ENCODE results near the gene TMEM269.

- TF ChIP-seq RELA (IDR thresholded peaks at IDR 0.05; ENCODE audit: borderline replicate concordance, partially characterized antibody) (no peak), CTCF (IDR thresholded peaks at IDR 0.05 in 2 of 3, conservative IDR thresholded peaks at IDR 0.05 in 1 of 3; ENCODE audit: control insufficient read depth in 2 of 3, extremely low read depth in 1 of 3, insufficient read depth in 1 of 3, low read depth in 3 of 3, low read length in 3 of 3) (no peak), ETV6 (conservative IDR thresholded peaks at IDR 0.05 in 1 of 2, IDR thresholded peaks at IDR 0.05 in 1 of 2; ENCODE audit: borderline replicate concordance in 1 of 2, low read depth in 1 of 2) (no peak), RAD51 (IDR thresholded peaks at IDR 0.05) (no peak), SIN3A (IDR thresholded peaks at IDR 0.05; ENCODE audit: low read depth, low read length) (no peak), BRCA1 (IDR thresholded peaks at IDR 0.05; ENCODE audit: low read depth, low read length) (no peak), FOXM1 (IDR thresholded peaks at IDR 0.05; ENCODE audit: low read depth, low read length) (no peak), EZH2 (IDR thresholded peaks at IDR 0.05; ENCODE audit: borderline replicate concordance, control insufficient read depth, low read depth, low read length) (no peak)
These were observed 13.2 kb downstream of the TMEM269 start for GRCh38 chr1:42797979-42798378.

Measured in GM12878 (cell line).